Mucosa of descending colon (tissue), 3 donors: ENCODE data around the gene GOT2. TPM values are rescaled to one million over a fixed set of nuclear protein-coding genes. Genes with fewer than 3 reads are reported as not detected.

Experiments used
- ATAC-seq: fragments of 200-7000 bp; cut with Tn5 transposase; one replicate; pipeline ENCODE4 v1.9.1; 2020; ENCODE audit warnings: mild to moderate bottlenecking, moderate library complexity
- DNase-seq, 3 donors: peaks; one replicate each; pipeline ENCODE4 v3.0.0-alpha.2; 2020
- H3K36me3 ChIP-seq: fragments of 200-600 bp; one replicate; pipeline ENCODE4 v1.8.0; 2021; ENCODE audit warnings: low read depth, mild to moderate bottlenecking
- H3K4me1 ChIP-seq: fragments of 200-600 bp; one replicate; pipeline ENCODE4 v1.8.0; 2021; ENCODE audit warnings: low read depth, mild to moderate bottlenecking
- H3K4me3 ChIP-seq: fragments of 200-600 bp; one replicate; pipeline ENCODE4 v1.8.0; 2021; ENCODE audit warnings: mild to moderate bottlenecking
- H3K9me3 ChIP-seq: fragments of 200-600 bp; one replicate; pipeline ENCODE4 v1.8.0; 2021; ENCODE audit warnings: mild to moderate bottlenecking
- CTCF ChIP-seq: fragments of 200-600 bp; IDR thresholded peaks from one replicate; pipeline ENCODE4 v1.8.0; 2022; ENCODE audit warnings: antibody characterized with exemption, mild to moderate bottlenecking
- intact Hi-C, 2 donors: fragments of 100-400 bp; cut with DNase I in 1 of 2; cut with micrococcal nuclease in 1 of 2; formaldehyde crosslinking; loops; one replicate each; pipeline versions ENCODE4 v1.11.0 to v1.11.1; 2022; cut with DNase I, micrococcal nuclease
- total RNA-seq, 3 donors: library from RNA; stranded (reverse); fragmentation: NEBNext Ultra II Directional in 2 of 3; extraction: Animal tissue kit (Norgen Biotek cat#: 25700) in 2 of 3; gene quantifications; one replicate each; pipeline versions ENCODE4 v1.2.1 to v1.2.4, GENCODE V29; 2021 to 2023
- donor health status: DM: no; HTN: no; CAD: no; lungs with moderate emphysema.
- donor health status: DM: no; HTN: no; CAD: no.
- donor health status: DM: no; HTN: yes; CAD: no.

Gene GOT2
- total RNA-seq, 3 donors from 2014 or later: 95.0 to 120 (median 116) TPM

- DNase-seq (no peak), ATAC-seq (no peak)
- intact Hi-C loops: no loop called here
- peaks cover 2% of the 10 kb centered on the region for H3K4me1 ChIP-seq
- H3K9me3 ChIP-seq: no peaks in the 10 kb centered on the region
- no peak overlapping the region for H3K4me3 ChIP-seq
- no peak for TF ChIP-seq CTCF
- no peaks in the 10 kb centered on the region for H3K36me3 ChIP-seq
These were observed 75.3 kb downstream of the GOT2 start for GRCh38 chr16:58658796-58659211.

Other genes with a start within 250 kb of the GOT2 start
- 10 to 100 TPM in 1 of 3 donors, 1 to 10 TPM in 2; 3.0 to 15.8 (median 3.6) TPM for gene NDRG4, start 234.2 kb downstream of the GOT2 start, total RNA-seq
- 10 to 100 TPM; 12.8 to 17.5 (median 14.2) TPM for gene SETD6, start 218.8 kb downstream of the GOT2 start, total RNA-seq
- 100 to 1,000 TPM; 194 to 239 (median 230) TPM for gene CNOT1, start 104.5 kb downstream of the GOT2 start, total RNA-seq
- 10 to 100 TPM in 2 of 3 donors, 1 to 10 TPM in 1; 9.4 to 21.9 (median 14.9) TPM for gene SLC38A7, start 49.5 kb downstream of the GOT2 start, total RNA-seq